OCI-LY1 (cell line): ENCODE results near the gene FBXW9.

Experiments used
- EZH2 ChIP-seq: fragments of 200-600 bp; sonication (generic), shearing (Covaris generic); IDR thresholded peaks from 2 replicates; pipeline ENCODE4 v1.8.0; 2017; ENCODE audit warnings: borderline replicate concordance, mixed run types, mild to moderate bottlenecking, antibody characterized with exemption, low read length, moderate library complexity, mixed read lengths
- TF ChIP-seq, protein P1 (sequence below): fragments of 200-600 bp; sonication (generic), shearing (Covaris generic); IDR thresholded peaks from 2 replicates; pipeline ENCODE4 v1.5.1; 2017; ENCODE audit warnings: mild to moderate bottlenecking, antibody characterized with exemption, low read length, moderate library complexity, mixed read lengths

DNA sequence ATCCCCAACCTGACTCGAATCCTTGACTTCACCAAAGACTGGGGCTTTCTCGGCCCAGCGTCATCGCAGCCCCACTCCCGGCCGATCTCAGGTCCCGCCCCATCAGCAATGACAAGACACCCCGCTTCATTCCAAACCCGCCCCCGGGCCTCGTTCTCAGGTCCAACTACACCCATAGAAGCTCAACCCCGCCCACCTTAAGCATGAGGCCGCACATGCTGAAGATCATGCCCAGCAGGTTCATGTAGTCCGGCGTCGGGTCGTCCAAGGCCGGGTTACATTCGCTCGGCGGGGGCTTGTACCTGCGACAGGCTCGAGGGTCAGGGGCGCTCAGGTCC is 27.5 kb downstream of the FBXW9 start:
- TF ChIP-seq, protein P1, sequence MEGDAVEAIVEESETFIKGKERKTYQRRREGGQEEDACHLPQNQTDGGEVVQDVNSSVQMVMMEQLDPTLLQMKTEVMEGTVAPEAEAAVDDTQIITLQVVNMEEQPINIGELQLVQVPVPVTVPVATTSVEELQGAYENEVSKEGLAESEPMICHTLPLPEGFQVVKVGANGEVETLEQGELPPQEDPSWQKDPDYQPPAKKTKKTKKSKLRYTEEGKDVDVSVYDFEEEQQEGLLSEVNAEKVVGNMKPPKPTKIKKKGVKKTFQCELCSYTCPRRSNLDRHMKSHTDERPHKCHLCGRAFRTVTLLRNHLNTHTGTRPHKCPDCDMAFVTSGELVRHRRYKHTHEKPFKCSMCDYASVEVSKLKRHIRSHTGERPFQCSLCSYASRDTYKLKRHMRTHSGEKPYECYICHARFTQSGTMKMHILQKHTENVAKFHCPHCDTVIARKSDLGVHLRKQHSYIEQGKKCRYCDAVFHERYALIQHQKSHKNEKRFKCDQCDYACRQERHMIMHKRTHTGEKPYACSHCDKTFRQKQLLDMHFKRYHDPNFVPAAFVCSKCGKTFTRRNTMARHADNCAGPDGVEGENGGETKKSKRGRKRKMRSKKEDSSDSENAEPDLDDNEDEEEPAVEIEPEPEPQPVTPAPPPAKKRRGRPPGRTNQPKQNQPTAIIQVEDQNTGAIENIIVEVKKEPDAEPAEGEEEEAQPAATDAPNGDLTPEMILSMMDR: no peak
- no peak for TF ChIP-seq EZH2
